DND-41 (cell line): ENCODE results near the gene PCED1B.

Experiments used
- EZH2 ChIP-seq: IDR thresholded peaks from 3 replicates; pipeline ENCODE4 v1.6.1; 2012; ENCODE audit warnings: borderline replicate concordance, low read depth, mild to moderate bottlenecking, moderate library complexity, low read length, inconsistent platforms; ENCODE audit not compliant: severe bottlenecking
- TF ChIP-seq, protein P1 (sequence below): IDR thresholded peaks from 2 replicates; pipeline ENCODE4 v1.5.1; 2012; ENCODE audit warnings: borderline replicate concordance, low read length, moderate library complexity, mild to moderate bottlenecking; ENCODE audit not compliant: poor library complexity, severe bottlenecking; ENCODE audit errors: extremely low read depth

- no peak for TF ChIP-seq EZH2
- TF ChIP-seq, protein P1, sequence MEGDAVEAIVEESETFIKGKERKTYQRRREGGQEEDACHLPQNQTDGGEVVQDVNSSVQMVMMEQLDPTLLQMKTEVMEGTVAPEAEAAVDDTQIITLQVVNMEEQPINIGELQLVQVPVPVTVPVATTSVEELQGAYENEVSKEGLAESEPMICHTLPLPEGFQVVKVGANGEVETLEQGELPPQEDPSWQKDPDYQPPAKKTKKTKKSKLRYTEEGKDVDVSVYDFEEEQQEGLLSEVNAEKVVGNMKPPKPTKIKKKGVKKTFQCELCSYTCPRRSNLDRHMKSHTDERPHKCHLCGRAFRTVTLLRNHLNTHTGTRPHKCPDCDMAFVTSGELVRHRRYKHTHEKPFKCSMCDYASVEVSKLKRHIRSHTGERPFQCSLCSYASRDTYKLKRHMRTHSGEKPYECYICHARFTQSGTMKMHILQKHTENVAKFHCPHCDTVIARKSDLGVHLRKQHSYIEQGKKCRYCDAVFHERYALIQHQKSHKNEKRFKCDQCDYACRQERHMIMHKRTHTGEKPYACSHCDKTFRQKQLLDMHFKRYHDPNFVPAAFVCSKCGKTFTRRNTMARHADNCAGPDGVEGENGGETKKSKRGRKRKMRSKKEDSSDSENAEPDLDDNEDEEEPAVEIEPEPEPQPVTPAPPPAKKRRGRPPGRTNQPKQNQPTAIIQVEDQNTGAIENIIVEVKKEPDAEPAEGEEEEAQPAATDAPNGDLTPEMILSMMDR: no peak
Observed at GRCh38 chr12:47147739-47148138, 68.3 kb downstream of the PCED1B start.
